Peyer's patch (tissue), 4 donors: ENCODE measurements around the gene GPR146. TPM values are rescaled to one million over a fixed set of nuclear protein-coding genes. Genes with fewer than 3 reads are reported as not detected.

Experiments used
- DNase-seq, 3 donors: peaks; one replicate each; pipeline ENCODE4 v3.0.0-alpha.2; 2017 to 2019
- H3K27ac ChIP-seq, 4 donors: fragments of 200-600 bp; sonication (generic); one replicate each; pipeline ENCODE4 v1.5.1; 2016 to 2019
- H3K27me3 ChIP-seq, 2 donors: fragments of 200-600 bp; sonication (generic); one replicate each; pipeline ENCODE4 v1.5.1; 2019
- H3K36me3 ChIP-seq, 3 donors: fragments of 200-600 bp; sonication (generic); one replicate each; pipeline ENCODE4 v1.5.1; 2016 to 2019
- H3K4me1 ChIP-seq, 4 donors: fragments of 200-600 bp; sonication (generic); one replicate each; pipeline ENCODE4 v1.5.1; 2016 to 2019
- H3K4me3 ChIP-seq, 4 donors: fragments of 200-600 bp; sonication (generic); 1 replicate in 3 of 4; 2 replicates in 1 of 4; pipeline ENCODE4 v1.5.1; 2016 to 2019; ENCODE audit warnings: mild to moderate bottlenecking in 1 of 4
- H3K9me3 ChIP-seq, 4 donors: fragments of 200-600 bp; sonication (generic); one replicate each; pipeline ENCODE4 v1.5.1; 2016 to 2019; ENCODE audit warnings: mild to moderate bottlenecking in 1 of 4
- POLR2A ChIP-seq, 2 donors: fragments of 450-650 bp; IDR thresholded peaks; one replicate each; pipeline ENCODE4 v1.5.1; 2017; ENCODE audit warnings: antibody characterized with exemption in 2 of 2, mild to moderate bottlenecking in 2 of 2, moderate library complexity in 2 of 2
- total RNA-seq, 4 donors: library from RNA; depleted of rRNA; stranded (reverse); fragments of >200 nt; gene quantifications; one replicate each; pipeline ENCODE4 v1.1.0, GENCODE V29; 2016
- TF ChIP-seq, protein P1 (sequence below), 6 experiments: fragments of 450-650 bp in 4 of 6; fragments of 200-600 bp in 2 of 6; sonication (generic) in 1 of 6; IDR thresholded peaks; one replicate each; pipeline ENCODE4 v1.5.1; 2017 to 2019; ENCODE audit warnings: antibody characterized with exemption in 6 of 6, mild to moderate bottlenecking in 3 of 6, moderate library complexity in 1 of 6

Gene GPR146
- total RNA-seq, 4 donors from 2014 or later, result 1.4 to 13.2 (median 4.4) TPM

GRCh38 chr7:1004018-1004852 is 40.1 kb upstream of the GPR146 start:
- Histone ChIP-seq H3K4me3 (no peak overlapping the region), H3K9me3 (no peaks in the 10 kb centered on the region), H3K4me1 (no peaks in the 10 kb centered on the region), H3K27me3 (no peaks in the 10 kb centered on the region), H3K36me3 (peaks cover 0 to 11% (median 0%) of the 10 kb centered on the region in 3 donors), H3K27ac (no peak overlapping the region)
- peak in 1 of 3 donors; percentile 30 for DNase-seq
- TF ChIP-seq, protein P1, sequence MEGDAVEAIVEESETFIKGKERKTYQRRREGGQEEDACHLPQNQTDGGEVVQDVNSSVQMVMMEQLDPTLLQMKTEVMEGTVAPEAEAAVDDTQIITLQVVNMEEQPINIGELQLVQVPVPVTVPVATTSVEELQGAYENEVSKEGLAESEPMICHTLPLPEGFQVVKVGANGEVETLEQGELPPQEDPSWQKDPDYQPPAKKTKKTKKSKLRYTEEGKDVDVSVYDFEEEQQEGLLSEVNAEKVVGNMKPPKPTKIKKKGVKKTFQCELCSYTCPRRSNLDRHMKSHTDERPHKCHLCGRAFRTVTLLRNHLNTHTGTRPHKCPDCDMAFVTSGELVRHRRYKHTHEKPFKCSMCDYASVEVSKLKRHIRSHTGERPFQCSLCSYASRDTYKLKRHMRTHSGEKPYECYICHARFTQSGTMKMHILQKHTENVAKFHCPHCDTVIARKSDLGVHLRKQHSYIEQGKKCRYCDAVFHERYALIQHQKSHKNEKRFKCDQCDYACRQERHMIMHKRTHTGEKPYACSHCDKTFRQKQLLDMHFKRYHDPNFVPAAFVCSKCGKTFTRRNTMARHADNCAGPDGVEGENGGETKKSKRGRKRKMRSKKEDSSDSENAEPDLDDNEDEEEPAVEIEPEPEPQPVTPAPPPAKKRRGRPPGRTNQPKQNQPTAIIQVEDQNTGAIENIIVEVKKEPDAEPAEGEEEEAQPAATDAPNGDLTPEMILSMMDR (IDR thresholded peaks at IDR 0.05), result no peak
- TF ChIP-seq POLR2A (IDR thresholded peaks at IDR 0.05), result no peak

DNA sequence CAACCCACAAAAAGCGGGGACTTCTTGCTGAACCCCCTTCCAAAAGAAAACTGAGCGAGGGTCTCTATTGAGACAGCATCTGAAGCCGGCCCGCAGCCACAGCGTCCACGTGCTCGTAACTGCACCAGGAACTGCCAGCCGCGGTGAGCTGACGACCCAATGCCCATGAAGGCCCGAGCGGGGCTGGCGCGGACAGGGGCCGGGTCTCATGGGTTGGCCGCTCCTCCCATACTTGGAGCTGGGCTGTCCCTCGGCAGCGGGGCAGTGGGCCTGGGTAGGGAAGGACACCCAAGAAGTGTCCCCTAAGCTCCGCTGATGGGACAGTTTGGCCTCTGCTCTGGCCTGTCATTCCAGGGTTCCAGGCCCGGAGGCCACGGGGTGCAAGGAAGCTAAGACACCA is 39.0 kb upstream of the GPR146 start:
- no peak for TF ChIP-seq POLR2A (IDR thresholded peaks at IDR 0.05)
- TF ChIP-seq, protein P1 (IDR thresholded peaks at IDR 0.05), result no peak
- Histone ChIP-seq H3K27me3 (no peaks in the 10 kb centered on the region), H3K27ac (no peak overlapping the region), H3K36me3 (peaks cover 0 to 14% (median 0%) of the 10 kb centered on the region in 3 donors), H3K4me3 (no peak overlapping the region), H3K4me1 (no peaks in the 10 kb centered on the region), H3K9me3 (no peaks in the 10 kb centered on the region)
- DNase-seq, result no peak

DNA sequence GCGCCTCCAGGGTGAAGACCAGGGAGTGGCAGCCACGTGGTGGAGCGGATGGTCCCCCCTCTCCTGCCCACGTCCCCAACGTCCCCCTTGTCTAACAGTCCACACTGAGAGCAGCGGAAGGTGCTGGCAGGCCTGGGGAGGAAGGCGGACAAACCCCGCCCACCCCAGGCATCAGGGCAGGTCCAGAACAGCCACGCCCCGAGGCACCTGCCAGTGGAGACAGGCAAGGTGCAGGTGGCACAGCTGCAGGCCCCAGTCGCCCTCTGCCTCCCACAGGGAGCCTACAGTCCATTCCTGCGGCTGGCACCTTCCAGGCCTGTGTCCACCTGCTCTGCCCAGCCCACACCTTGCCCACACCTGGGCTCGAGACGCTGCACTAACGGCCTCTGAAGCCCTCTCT is 36.4 kb upstream of the GPR146 start:
- no peak for TF ChIP-seq POLR2A (IDR thresholded peaks at IDR 0.05)
- TF ChIP-seq, protein P1 (IDR thresholded peaks at IDR 0.05), result no peak
- H3K4me3 ChIP-seq, result no peak overlapping the region
- peaks cover 0 to 14% (median 0%) of the 10 kb centered on the region in 3 donors for H3K36me3 ChIP-seq
- H3K27me3 ChIP-seq, result no peaks in the 10 kb centered on the region
- H3K4me1 ChIP-seq, result peaks cover 0 to 12% (median 0%) of the 10 kb centered on the region in 4 donors
- no peaks in the 10 kb centered on the region for H3K9me3 ChIP-seq
- H3K27ac ChIP-seq, result no peak overlapping the region
- peak in 2 of 3 donors; percentile 67 to 78 for DNase-seq

GRCh38 chr7:1008733-1009363 is 35.5 kb upstream of the GPR146 start:
- TF ChIP-seq, protein P1 (IDR thresholded peaks at IDR 0.05), result no peak
- TF ChIP-seq POLR2A (IDR thresholded peaks at IDR 0.05), result no peak
- H3K36me3 ChIP-seq, result peaks cover 0 to 14% (median 0%) of the 10 kb centered on the region in 3 donors
- H3K4me3 ChIP-seq, result no peak overlapping the region
- no peaks in the 10 kb centered on the region for H3K27me3 ChIP-seq
- DNase-seq, result no peak
- H3K27ac ChIP-seq, result no peak overlapping the region
- H3K9me3 ChIP-seq, result no peaks in the 10 kb centered on the region
- H3K4me1 ChIP-seq, result peaks cover 0 to 12% (median 0%) of the 10 kb centered on the region in 4 donors

- DNase-seq, result no peak
- no peak for TF ChIP-seq POLR2A (IDR thresholded peaks at IDR 0.05)
- TF ChIP-seq, protein P1 (IDR thresholded peaks at IDR 0.05), result no peak
- Histone ChIP-seq H3K27me3 (no peaks in the 10 kb centered on the region), H3K4me3 (no peak overlapping the region), H3K4me1 (peaks cover 0 to 12% (median 0%) of the 10 kb centered on the region in 4 donors), H3K9me3 (no peaks in the 10 kb centered on the region), H3K27ac (no peak overlapping the region), H3K36me3 (peaks cover 0 to 14% (median 0%) of the 10 kb centered on the region in 3 donors)
Observed at GRCh38 chr7:1009747-1010146, 34.6 kb upstream of the GPR146 start.
